SU-DHL-6 (cell line): ENCODE data around the gene TTC13.

Experiments used
- EZH2phosphoT487 ChIP-seq: fragments of 200-600 bp; sonication (generic), shearing (Covaris generic); conservative IDR thresholded peaks from 2 replicates; pipeline ENCODE4 v1.6.1; 2018; ENCODE audit warnings: mild to moderate bottlenecking, antibody characterized with exemption, low read length, moderate library complexity, mixed read lengths
- TF ChIP-seq, protein P1 (sequence below): fragments of 200-600 bp; sonication (generic); IDR thresholded peaks from one replicate; pipeline ENCODE4 v1.5.1; 2017; ENCODE audit warnings: antibody characterized with exemption, mild to moderate bottlenecking, low read length, moderate library complexity; ENCODE audit not compliant: insufficient read depth, poor library complexity, severe bottlenecking

DNA sequence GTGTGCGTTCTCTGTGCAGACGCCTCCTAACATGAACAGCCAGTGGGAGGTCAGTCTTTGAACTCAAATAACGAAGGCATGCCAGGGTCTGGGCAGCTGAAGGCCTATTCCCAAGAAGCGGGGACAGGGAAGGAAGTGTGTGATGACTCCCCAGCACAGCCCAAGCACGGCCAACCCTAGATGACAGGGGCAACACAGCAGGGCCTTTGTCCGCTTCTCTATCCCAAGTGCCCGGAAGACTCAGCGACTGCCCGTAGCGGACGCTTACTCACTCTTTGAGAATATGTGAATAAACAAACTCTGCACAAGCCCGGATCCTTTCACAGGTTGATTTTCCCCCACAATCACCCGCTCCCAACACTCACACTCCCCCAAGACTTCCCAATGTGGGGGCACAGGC is 121.6 kb downstream of the TTC13 start:
- TF ChIP-seq, protein P1, sequence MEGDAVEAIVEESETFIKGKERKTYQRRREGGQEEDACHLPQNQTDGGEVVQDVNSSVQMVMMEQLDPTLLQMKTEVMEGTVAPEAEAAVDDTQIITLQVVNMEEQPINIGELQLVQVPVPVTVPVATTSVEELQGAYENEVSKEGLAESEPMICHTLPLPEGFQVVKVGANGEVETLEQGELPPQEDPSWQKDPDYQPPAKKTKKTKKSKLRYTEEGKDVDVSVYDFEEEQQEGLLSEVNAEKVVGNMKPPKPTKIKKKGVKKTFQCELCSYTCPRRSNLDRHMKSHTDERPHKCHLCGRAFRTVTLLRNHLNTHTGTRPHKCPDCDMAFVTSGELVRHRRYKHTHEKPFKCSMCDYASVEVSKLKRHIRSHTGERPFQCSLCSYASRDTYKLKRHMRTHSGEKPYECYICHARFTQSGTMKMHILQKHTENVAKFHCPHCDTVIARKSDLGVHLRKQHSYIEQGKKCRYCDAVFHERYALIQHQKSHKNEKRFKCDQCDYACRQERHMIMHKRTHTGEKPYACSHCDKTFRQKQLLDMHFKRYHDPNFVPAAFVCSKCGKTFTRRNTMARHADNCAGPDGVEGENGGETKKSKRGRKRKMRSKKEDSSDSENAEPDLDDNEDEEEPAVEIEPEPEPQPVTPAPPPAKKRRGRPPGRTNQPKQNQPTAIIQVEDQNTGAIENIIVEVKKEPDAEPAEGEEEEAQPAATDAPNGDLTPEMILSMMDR = no peak
- no peak for TF ChIP-seq EZH2phosphoT487
